ENCODE measurements around the gene CTDP1. TPM values are rescaled to one million over a fixed set of nuclear protein-coding genes. Genes with fewer than 3 reads are reported as not detected.

The CTDP1 gene
- total RNA-seq, 1 donor from 2014 or later = 34.8 TPM

- Mint-ChIP-seq H3K27ac (ENCODE audit: unreplicated experiment) (no peak overlapping the region), H3K4me1 (ENCODE audit: low read depth, unreplicated experiment) (peaks cover 2% of the 10 kb centered on the region), H3K27me3 (ENCODE audit: unreplicated experiment) (peaks cover 18% of the 10 kb centered on the region), H3K9me3 (ENCODE audit: unreplicated experiment) (peaks cover 12% of the 10 kb centered on the region), H3K36me3 (ENCODE audit: unreplicated experiment) (peaks cover 15% of the 10 kb centered on the region), H3K4me3 (ENCODE audit: unreplicated experiment) (no peak overlapping the region)
- no peak for TF ChIP-seq CTCF (IDR thresholded peaks at IDR 0.05; ENCODE audit: partially characterized antibody, unreplicated experiment)
- no peak for DNase-seq
These were observed 46.8 kb upstream of the CTDP1 start for GRCh38 chr18:79632765-79633164.

GRCh38 chr18:79634186-79634585 lies 45.4 kb upstream of the CTDP1 start:
- no peak for TF ChIP-seq CTCF (IDR thresholded peaks at IDR 0.05; ENCODE audit: partially characterized antibody, unreplicated experiment)
- H3K4me3 Mint-ChIP-seq (ENCODE audit: unreplicated experiment) = no peak overlapping the region
- peaks cover 20% of the 10 kb centered on the region for H3K27me3 Mint-ChIP-seq (ENCODE audit: unreplicated experiment)
- H3K27ac Mint-ChIP-seq (ENCODE audit: unreplicated experiment) = no peak overlapping the region
- H3K4me1 Mint-ChIP-seq (ENCODE audit: low read depth, unreplicated experiment) = no peaks in the 10 kb centered on the region
- H3K36me3 Mint-ChIP-seq (ENCODE audit: unreplicated experiment) = peaks cover 15% of the 10 kb centered on the region
- no peak for DNase-seq
- peaks cover 10% of the 10 kb centered on the region for H3K9me3 Mint-ChIP-seq (ENCODE audit: unreplicated experiment)

GRCh38 chr18:79634593-79635426 lies 44.8 kb upstream of the CTDP1 start:
- no peak overlapping the region for H3K4me3 Mint-ChIP-seq (ENCODE audit: unreplicated experiment)
- DNase-seq = no peak
- peaks cover 10% of the 10 kb centered on the region for H3K9me3 Mint-ChIP-seq (ENCODE audit: unreplicated experiment)
- H3K27me3 Mint-ChIP-seq (ENCODE audit: unreplicated experiment) = peaks cover 20% of the 10 kb centered on the region
- peaks cover 15% of the 10 kb centered on the region for H3K36me3 Mint-ChIP-seq (ENCODE audit: unreplicated experiment)
- TF ChIP-seq CTCF (IDR thresholded peaks at IDR 0.05; ENCODE audit: partially characterized antibody, unreplicated experiment) = no peak
- H3K27ac Mint-ChIP-seq (ENCODE audit: unreplicated experiment) = no peak overlapping the region
- H3K4me1 Mint-ChIP-seq (ENCODE audit: low read depth, unreplicated experiment) = no peaks in the 10 kb centered on the region

DNA sequence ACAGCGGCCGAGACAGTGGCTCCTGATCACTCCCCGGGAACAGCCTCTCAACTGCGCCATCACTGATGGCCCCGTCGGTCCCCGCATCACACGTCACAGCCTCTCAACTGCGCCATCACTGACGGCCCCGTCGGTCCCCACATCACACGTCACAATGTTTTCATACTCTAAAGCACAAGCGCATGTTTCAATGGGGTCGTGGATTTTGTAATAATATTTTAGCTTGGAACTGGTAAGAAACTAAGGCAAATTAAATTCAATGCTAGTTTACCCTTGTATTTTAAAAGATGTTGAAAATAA lies 44.2 kb upstream of the CTDP1 start:
- no peak for DNase-seq
- Mint-ChIP-seq H3K9me3 (ENCODE audit: unreplicated experiment) (peaks cover 10% of the 10 kb centered on the region), H3K27me3 (ENCODE audit: unreplicated experiment) (peaks cover 20% of the 10 kb centered on the region), H3K36me3 (ENCODE audit: unreplicated experiment) (peaks cover 15% of the 10 kb centered on the region), H3K4me1 (ENCODE audit: low read depth, unreplicated experiment) (no peaks in the 10 kb centered on the region), H3K4me3 (ENCODE audit: unreplicated experiment) (no peak overlapping the region), H3K27ac (ENCODE audit: unreplicated experiment) (no peak overlapping the region)
- no peak for TF ChIP-seq CTCF (IDR thresholded peaks at IDR 0.05; ENCODE audit: partially characterized antibody, unreplicated experiment)

- H3K36me3 Mint-ChIP-seq (ENCODE audit: unreplicated experiment) = peaks cover 8% of the 10 kb centered on the region
- no peak for TF ChIP-seq CTCF (IDR thresholded peaks at IDR 0.05; ENCODE audit: partially characterized antibody, unreplicated experiment)
- H3K4me1 Mint-ChIP-seq (ENCODE audit: low read depth, unreplicated experiment) = no peaks in the 10 kb centered on the region
- peaks cover 25% of the 10 kb centered on the region for H3K27me3 Mint-ChIP-seq (ENCODE audit: unreplicated experiment)
- peaks cover 3% of the 10 kb centered on the region for H3K9me3 Mint-ChIP-seq (ENCODE audit: unreplicated experiment)
- no peak overlapping the region for H3K27ac Mint-ChIP-seq (ENCODE audit: unreplicated experiment)
- no peak overlapping the region for H3K4me3 Mint-ChIP-seq (ENCODE audit: unreplicated experiment)
- no peak for DNase-seq
These were observed 42.3 kb upstream of the CTDP1 start for GRCh38 chr18:79637181-79637920.

All from glutamatergic neuron (in vitro differentiated cells).